Uterus (tissue), 2 donors: Measurements from ENCODE around the gene CACNB1.

Experiments
- CTCF ChIP-seq, 4 experiments: fragments of 200-600 bp in 2 of 4; fragments of 450-650 bp in 2 of 4; sonication (generic) in 2 of 4; IDR thresholded peaks; one replicate each; pipeline ENCODE4 v1.5.1; 2016 to 2019; ENCODE audit warnings: antibody characterized with exemption in 4 of 4, mild to moderate bottlenecking in 2 of 4, moderate library complexity in 1 of 4
- POLR2A ChIP-seq, 2 donors: fragments of 450-650 bp; IDR thresholded peaks; one replicate each; pipeline ENCODE4 v1.6.1; 2016; ENCODE audit warnings: antibody characterized with exemption in 2 of 2, mild to moderate bottlenecking in 1 of 2, moderate library complexity in 1 of 2

- TF ChIP-seq CTCF (IDR thresholded peaks at IDR 0.05): no peak
- TF ChIP-seq POLR2A (IDR thresholded peaks at IDR 0.05): no peak
Measured at GRCh38 chr17:39144416-39144840, 53.0 kb downstream of the CACNB1 start.
